ENCODE results near the gene CYP27C1.

The CYP27C1 gene

DNA sequence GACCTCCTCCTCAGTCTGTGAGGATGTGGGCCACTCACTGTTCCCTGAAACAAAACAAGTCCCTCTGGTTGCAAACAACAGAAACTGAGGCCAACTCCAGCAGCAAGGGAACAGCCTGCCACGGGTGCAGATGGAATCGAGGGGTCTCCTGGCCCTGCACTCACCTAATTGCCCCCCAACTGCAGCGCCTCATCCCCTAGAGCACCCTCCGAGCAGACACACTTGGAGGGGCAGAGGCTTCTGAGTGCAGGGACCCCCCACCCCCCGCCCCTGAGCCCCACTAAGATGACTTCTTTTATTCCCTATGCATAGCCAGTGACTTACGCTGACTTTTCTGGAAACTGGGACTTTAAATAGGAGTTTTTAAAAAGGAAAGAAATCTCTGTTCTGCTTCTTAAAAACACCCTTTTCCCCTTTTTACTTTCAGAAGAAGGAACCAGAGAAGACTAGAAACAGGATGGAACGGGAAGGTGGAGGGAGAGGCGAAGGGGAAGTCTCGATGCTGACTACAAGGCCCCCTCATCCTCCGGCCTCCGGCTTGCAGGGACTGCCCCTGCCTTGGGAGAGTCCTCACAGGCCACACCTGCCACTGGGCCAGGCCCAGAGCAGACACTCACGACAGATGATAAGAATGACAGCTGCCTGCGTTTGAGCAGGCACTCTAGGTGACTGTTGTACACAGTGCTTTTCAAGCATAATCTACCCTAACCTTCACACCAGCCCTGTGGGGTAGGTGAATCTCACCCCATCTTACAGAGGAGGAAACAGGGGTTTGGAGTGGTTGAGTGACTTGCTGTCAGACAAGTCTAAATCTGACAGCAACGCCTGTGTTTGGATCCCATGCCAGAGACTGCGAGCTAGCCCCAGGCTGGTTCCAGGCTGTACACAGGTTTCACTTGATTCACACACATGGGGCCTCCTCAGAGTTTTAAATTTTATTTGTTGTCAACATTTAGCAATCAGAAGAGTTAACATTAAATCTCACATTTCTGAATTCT is 85.0 kb downstream of the CYP27C1 start:
- no peaks in the 10 kb centered on the region for H3F3A ChIP-seq (ENCODE audit: insufficient read depth, low read length)
- H3K27ac ChIP-seq (ENCODE audit: low read depth, low read length, poor library complexity, severe bottlenecking), result no peak overlapping the region
- H3K4me1 ChIP-seq (ENCODE audit: insufficient read depth, low read length, severe bottlenecking), result no peaks in the 10 kb centered on the region
- H3K4me3 ChIP-seq (ENCODE audit: low read depth, low read length, poor library complexity, severe bottlenecking), result no peak overlapping the region
- H3K9ac ChIP-seq (ENCODE audit: low read length), result no peak overlapping the region
- no peaks in the 10 kb centered on the region; the same call in 1 of the 2 replicates for H3K27me3 ChIP-seq (ENCODE audit: insufficient read depth, low read length)
- H2AFZ ChIP-seq (ENCODE audit: low read length), result no peak overlapping the region
- no peaks in the 10 kb centered on the region for H4K20me1 ChIP-seq (ENCODE audit: insufficient read depth, low read length)
- TF ChIP-seq, protein P1, sequence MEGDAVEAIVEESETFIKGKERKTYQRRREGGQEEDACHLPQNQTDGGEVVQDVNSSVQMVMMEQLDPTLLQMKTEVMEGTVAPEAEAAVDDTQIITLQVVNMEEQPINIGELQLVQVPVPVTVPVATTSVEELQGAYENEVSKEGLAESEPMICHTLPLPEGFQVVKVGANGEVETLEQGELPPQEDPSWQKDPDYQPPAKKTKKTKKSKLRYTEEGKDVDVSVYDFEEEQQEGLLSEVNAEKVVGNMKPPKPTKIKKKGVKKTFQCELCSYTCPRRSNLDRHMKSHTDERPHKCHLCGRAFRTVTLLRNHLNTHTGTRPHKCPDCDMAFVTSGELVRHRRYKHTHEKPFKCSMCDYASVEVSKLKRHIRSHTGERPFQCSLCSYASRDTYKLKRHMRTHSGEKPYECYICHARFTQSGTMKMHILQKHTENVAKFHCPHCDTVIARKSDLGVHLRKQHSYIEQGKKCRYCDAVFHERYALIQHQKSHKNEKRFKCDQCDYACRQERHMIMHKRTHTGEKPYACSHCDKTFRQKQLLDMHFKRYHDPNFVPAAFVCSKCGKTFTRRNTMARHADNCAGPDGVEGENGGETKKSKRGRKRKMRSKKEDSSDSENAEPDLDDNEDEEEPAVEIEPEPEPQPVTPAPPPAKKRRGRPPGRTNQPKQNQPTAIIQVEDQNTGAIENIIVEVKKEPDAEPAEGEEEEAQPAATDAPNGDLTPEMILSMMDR (IDR thresholded peaks at IDR 0.05; ENCODE audit: low read length), result no peak
- no peak for TF ChIP-seq EZH2 (IDR thresholded peaks at IDR 0.05; ENCODE audit: borderline replicate concordance, low read length)
- H3K9me2 ChIP-seq (ENCODE audit: low read depth, low read length), result no peaks in the 10 kb centered on the region
- H3K9me3 ChIP-seq (ENCODE audit: low read length), result peaks cover 7% of the 10 kb centered on the region; the same call in 1 of the 2 replicates
- no peaks in the 10 kb centered on the region for H3K36me3 ChIP-seq (ENCODE audit: insufficient read depth, low read length)
- no peaks in the 10 kb centered on the region for H3K79me2 ChIP-seq (ENCODE audit: insufficient read depth, low read length)
- no peak overlapping the region for H3K4me2 ChIP-seq (ENCODE audit: low read length)

DNA sequence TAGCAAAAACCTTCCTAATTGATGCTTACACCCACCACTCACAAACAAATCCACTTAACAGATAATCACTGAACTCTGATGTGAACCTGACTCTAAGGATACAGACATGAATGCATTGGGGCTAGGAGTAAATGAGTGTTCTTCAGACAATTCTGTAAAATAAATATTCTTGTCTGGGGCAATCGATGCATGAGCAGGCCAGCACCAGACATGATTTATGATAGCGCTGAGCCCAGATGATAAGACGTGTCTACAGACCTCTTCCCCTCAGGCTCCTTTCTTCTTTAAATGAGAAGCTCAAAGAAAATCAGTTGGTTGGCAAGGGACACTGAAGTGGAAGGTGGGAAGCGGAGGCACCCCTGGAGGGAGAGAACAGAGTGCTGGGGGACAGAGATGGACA is 85.9 kb downstream of the CYP27C1 start:
- Histone ChIP-seq H3K27ac (ENCODE audit: low read depth, low read length, poor library complexity, severe bottlenecking) (no peak overlapping the region), H3K4me1 (ENCODE audit: insufficient read depth, low read length, severe bottlenecking) (no peaks in the 10 kb centered on the region), H3K9ac (ENCODE audit: low read length) (no peak overlapping the region), H3K79me2 (ENCODE audit: insufficient read depth, low read length) (no peaks in the 10 kb centered on the region), H3K9me2 (ENCODE audit: low read depth, low read length) (no peaks in the 10 kb centered on the region), H3K27me3 (ENCODE audit: insufficient read depth, low read length) (no peaks in the 10 kb centered on the region; the same call in 1 of the 2 replicates), H3F3A (ENCODE audit: insufficient read depth, low read length) (no peaks in the 10 kb centered on the region), H3K9me3 (ENCODE audit: low read length) (peaks cover 6% of the 10 kb centered on the region; the same call in 1 of the 2 replicates), H3K4me2 (ENCODE audit: low read length) (no peak overlapping the region), H4K20me1 (ENCODE audit: insufficient read depth, low read length) (no peaks in the 10 kb centered on the region), H3K36me3 (ENCODE audit: insufficient read depth, low read length) (no peaks in the 10 kb centered on the region), H3K4me3 (ENCODE audit: low read depth, low read length, poor library complexity, severe bottlenecking) (no peak overlapping the region), H2AFZ (ENCODE audit: low read length) (no peak overlapping the region)
- no peak for TF ChIP-seq EZH2 (IDR thresholded peaks at IDR 0.05; ENCODE audit: borderline replicate concordance, low read length)
- TF ChIP-seq, protein P1 (IDR thresholded peaks at IDR 0.05; ENCODE audit: low read length), result no peak

Data from OCI-LY1 (cell line).